B cell (primary cell): Measurements from ENCODE around the gene KIAA0586. TPM values are rescaled to one million over a fixed set of nuclear protein-coding genes. Genes with fewer than 3 reads are reported as not detected.
A peak's percentile ranks its signal among the peaks of the same experiment; 100 is the strongest.

Experiments used
- ATAC-seq: fragments of 200-7000 bp; cut with Tn5 transposase; one replicate; pipeline ENCODE4 v1.10.0; 2021; ENCODE audit warnings: low read depth, mild to moderate bottlenecking, moderate number of reproducible peaks, moderate library complexity
- CTCF ChIA-PET: fragments of 350-600 bp; sonication (Branson Sonifier 250); formaldehyde crosslinking; loops from one replicate; lab custom pipeline; 2021; ENCODE audit warnings: antibody characterized with exemption, inconsistent platforms; lab: Charles Lee
- POLR2A ChIA-PET: fragments of 350-600 bp; sonication (Branson Sonifier 250); formaldehyde crosslinking; loops from one replicate; lab custom pipeline; 2021; ENCODE audit warnings: antibody characterized with exemption; lab: Charles Lee
- DNase-seq: peaks from one replicate; pipeline ENCODE4 v3.0.0; 2013
- H2AFZ ChIP-seq: 2 replicates; pipeline ENCODE4 v1.6.1; 2012; ENCODE audit warnings: mild to moderate bottlenecking, low read depth, low read length; ENCODE audit not compliant: insufficient read depth, poor library complexity, severe bottlenecking
- H3K27ac ChIP-seq, 2 donors: 1 replicate in 1 of 2; 2 replicates in 1 of 2; pipeline ENCODE4 v1.5.1; 2012 to 2013; ENCODE audit warnings: low read length in 2 of 2, mild to moderate bottlenecking in 2 of 2, moderate library complexity in 1 of 2
- H3K27me3 ChIP-seq, 4 experiments: fragments of 200-600 bp in 1 of 4; sonication (generic) in 1 of 4; replicated peaks in 1 of 4; 1 replicate in 2 of 4; 2 replicates in 2 of 4; pipeline versions ENCODE4 v1.6.1 to v1.7.0; 2013 to 2016; ENCODE audit warnings: low read length in 3 of 4, mild to moderate bottlenecking in 2 of 4, mixed read lengths in 1 of 4, moderate library complexity in 1 of 4; ENCODE audit not compliant: insufficient read depth in 4 of 4, control insufficient read depth in 3 of 4; ENCODE audit errors: control extremely low read depth in 1 of 4
- H3K36me3 ChIP-seq, 2 experiments: replicated peaks in 1 of 2; 1 replicate in 1 of 2; 2 replicates in 1 of 2; pipeline versions ENCODE4 v1.6.1 to v1.7.1; 2013; ENCODE audit warnings: low read length in 1 of 2; ENCODE audit not compliant: insufficient read depth in 2 of 2, control insufficient read depth in 1 of 2; ENCODE audit errors: control extremely low read depth in 1 of 2, extremely low read depth in 1 of 2
- H3K4me1 ChIP-seq, 2 donors: fragments of 200-600 bp in 1 of 2; sonication (generic) in 1 of 2; 1 replicate in 1 of 2; 2 replicates in 1 of 2; pipeline versions ENCODE4 v1.5.1 to v1.6.1; 2013 to 2017; ENCODE audit warnings: low read length in 2 of 2; ENCODE audit not compliant: control insufficient read depth in 2 of 2, insufficient read depth in 2 of 2
- H3K4me2 ChIP-seq: replicated peaks from 2 replicates; pipeline ENCODE3; 2012; ENCODE audit warnings: mild to moderate bottlenecking, low read depth, low read length; ENCODE audit not compliant: poor library complexity, severe bottlenecking
- H3K4me3 ChIP-seq, 5 experiments: fragments of 200-600 bp in 1 of 5; sonication (generic) in 1 of 5; 1 replicate in 3 of 5; 2 replicates in 2 of 5; pipeline versions ENCODE4 v1.5.1 to v1.7.0; 2011 to 2016; ENCODE audit warnings: low read length in 4 of 5, mild to moderate bottlenecking in 4 of 5, low read depth in 2 of 5, control low read depth in 1 of 5, moderate library complexity in 1 of 5; ENCODE audit not compliant: insufficient read depth in 1 of 5; ENCODE audit errors: control extremely low read depth in 1 of 5, extremely low read depth in 1 of 5
- H3K79me2 ChIP-seq: fragments of 200-600 bp; sonication (generic); one replicate; pipeline ENCODE4 v1.6.0; 2016; ENCODE audit warnings: low read length; ENCODE audit not compliant: control insufficient read depth, insufficient read depth
- H3K9ac ChIP-seq: fragments of 200-600 bp; sonication (generic); 2 replicates; pipeline ENCODE4 v1.6.1; 2017; ENCODE audit warnings: mild to moderate bottlenecking, low read length, moderate library complexity
- H3K9me3 ChIP-seq, 3 donors: one replicate each; pipeline versions ENCODE4 v1.6.1 to v1.7.1; 2013; ENCODE audit warnings: low read length in 2 of 3; ENCODE audit not compliant: control insufficient read depth in 2 of 3, insufficient read depth in 1 of 3; ENCODE audit errors: control extremely low read depth in 1 of 3
- H4K20me1 ChIP-seq: 2 replicates; pipeline ENCODE4 v1.6.0; 2012; ENCODE audit warnings: mild to moderate bottlenecking, low read length; ENCODE audit not compliant: insufficient read depth, control insufficient read depth, poor library complexity, severe bottlenecking
- H3K27ac Mint-ChIP-seq: one replicate; pipeline ENCODE4 v1.8.0; 2021; ENCODE audit warnings: mixed read lengths
- H3K27me3 Mint-ChIP-seq: one replicate; pipeline ENCODE4 v1.8.0; 2021; ENCODE audit warnings: mixed read lengths
- H3K4me1 Mint-ChIP-seq: one replicate; pipeline ENCODE4 v1.8.0; 2021; ENCODE audit warnings: mixed read lengths
- H3K4me3 Mint-ChIP-seq: one replicate; pipeline ENCODE4 v1.8.0; 2021; ENCODE audit warnings: mixed read lengths
- H3K9me3 Mint-ChIP-seq: one replicate; pipeline ENCODE4 v1.8.0; 2022; ENCODE audit warnings: mixed read lengths; ENCODE audit not compliant: insufficient read depth
- EZH2 ChIP-seq: IDR thresholded peaks from 2 replicates; pipeline ENCODE4 v1.6.1; 2012; ENCODE audit warnings: borderline replicate concordance, low read depth, mild to moderate bottlenecking, moderate library complexity, low read length; ENCODE audit not compliant: insufficient read depth, poor library complexity, severe bottlenecking
- WGBS: methylation state at CpG from one replicate; pipeline ENCODE4 v1.1.5; 2013; ENCODE audit warnings: missing lambda C conversion rate; ENCODE audit not compliant: insufficient coverage; 5-methylcytosine and 5-hydroxymethylcytosine counted together
- intact Hi-C: fragments of 100-400 bp; cut with micrococcal nuclease; formaldehyde crosslinking; loops from one replicate; pipeline ENCODE4 v1.10.0; 2022
- polyA plus RNA-seq: library from polyadenylated mRNA; depleted of rRNA; stranded (reverse); fragments of >200 nt; gene quantifications from 2 replicates; pipeline ENCODE4 v1.2.3, GENCODE V29; 2012
- total RNA-seq, 2 donors: library from RNA; stranded (reverse); fragments of 120-200 nt in 1 of 2; gene quantifications; 1 replicate in 1 of 2; 2 replicates in 1 of 2; pipeline versions ENCODE4 v1.2.3 to v1.2.4, GENCODE V29; 2013 to 2022
- TF ChIP-seq, protein P1 (sequence below): fragments of 200-600 bp; IDR thresholded peaks from one replicate; pipeline ENCODE4 v1.8.0; 2022; ENCODE audit warnings: antibody characterized with exemption, mild to moderate bottlenecking

Gene KIAA0586
- total and polyA plus RNA-seq, 2 donors (not counting 1 experiment from before 2014, with no cell fraction given) = 12.2 to 27.5 TPM

DNA sequence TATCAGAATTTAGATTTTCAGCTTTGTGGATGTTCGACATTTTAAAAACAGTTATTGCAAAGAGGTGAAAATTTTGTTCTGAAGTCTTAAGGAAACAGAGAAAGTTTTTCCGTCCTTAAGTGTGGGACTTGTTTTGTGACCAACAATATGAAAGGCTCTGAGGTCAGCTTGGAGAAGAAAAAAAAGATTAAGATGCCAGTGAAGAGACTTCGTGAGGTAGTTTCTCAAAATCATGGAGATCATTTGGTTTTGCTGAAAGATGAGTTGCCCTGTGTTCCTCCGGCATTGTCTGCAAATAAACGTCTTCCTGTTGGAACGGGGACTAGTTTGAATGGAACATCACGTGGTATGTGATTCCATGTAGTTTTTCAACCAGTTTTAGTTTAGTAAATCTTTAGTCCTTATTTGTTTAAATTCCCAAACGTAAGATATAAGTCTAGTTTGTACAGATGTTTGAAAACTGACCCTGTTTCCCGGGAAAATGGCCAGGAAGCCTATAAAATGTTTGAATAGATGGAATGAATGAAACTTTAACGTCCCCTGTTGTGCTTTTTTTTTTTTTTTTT lies 682 bp downstream of the KIAA0586 start:
- TF ChIP-seq EZH2 = no peak
- TF ChIP-seq, protein P1, sequence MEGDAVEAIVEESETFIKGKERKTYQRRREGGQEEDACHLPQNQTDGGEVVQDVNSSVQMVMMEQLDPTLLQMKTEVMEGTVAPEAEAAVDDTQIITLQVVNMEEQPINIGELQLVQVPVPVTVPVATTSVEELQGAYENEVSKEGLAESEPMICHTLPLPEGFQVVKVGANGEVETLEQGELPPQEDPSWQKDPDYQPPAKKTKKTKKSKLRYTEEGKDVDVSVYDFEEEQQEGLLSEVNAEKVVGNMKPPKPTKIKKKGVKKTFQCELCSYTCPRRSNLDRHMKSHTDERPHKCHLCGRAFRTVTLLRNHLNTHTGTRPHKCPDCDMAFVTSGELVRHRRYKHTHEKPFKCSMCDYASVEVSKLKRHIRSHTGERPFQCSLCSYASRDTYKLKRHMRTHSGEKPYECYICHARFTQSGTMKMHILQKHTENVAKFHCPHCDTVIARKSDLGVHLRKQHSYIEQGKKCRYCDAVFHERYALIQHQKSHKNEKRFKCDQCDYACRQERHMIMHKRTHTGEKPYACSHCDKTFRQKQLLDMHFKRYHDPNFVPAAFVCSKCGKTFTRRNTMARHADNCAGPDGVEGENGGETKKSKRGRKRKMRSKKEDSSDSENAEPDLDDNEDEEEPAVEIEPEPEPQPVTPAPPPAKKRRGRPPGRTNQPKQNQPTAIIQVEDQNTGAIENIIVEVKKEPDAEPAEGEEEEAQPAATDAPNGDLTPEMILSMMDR = no peak
- WGBS = 0% methylated on average over 6 of the region's 10 CpGs
- Mint-ChIP-seq H3K4me3 (peak overlapping the region; percentile 89), H3K27me3 (no peaks in the 10 kb centered on the region), H3K27ac (peak overlapping the region; percentile 95), H3K9me3 (no peaks in the 10 kb centered on the region), H3K4me1 (peaks cover 39% of the 10 kb centered on the region)
- peaks cover 0 to 7% of the 10 kb centered on the region in 2 experiments for H3K36me3 ChIP-seq
- peak overlapping the region; percentile 100 for H3K9ac ChIP-seq
- no peaks in the 10 kb centered on the region for H4K20me1 ChIP-seq
- CTCF ChIA-PET = interaction anchor here (0.9 to 2.1 kb wide), 4 partner anchors 10 to 228 kb away, joined by 3 to 15 read pairs (median 4); partner anchors contain the start of genes ACTR10, ARID4A and TOMM20L
- H2AFZ ChIP-seq = peak overlapping the region; percentile 100
- H3K4me3 ChIP-seq = peak overlapping the region; percentile 74 to 99 (median 96)
- no peaks in the 10 kb centered on the region for H3K9me3 ChIP-seq
- H3K27me3 ChIP-seq = no peaks in the 10 kb centered on the region
- peak overlapping the region; percentile 96 to 98 for H3K27ac ChIP-seq
- POLR2A ChIA-PET = interaction anchor here (1.0 to 2.5 kb wide), 2 partner anchors 130 to 183 kb away, joined by 3 to 23 read pairs; partner anchors contain the start of genes ARID4A and PSMA3
- H3K4me1 ChIP-seq = peaks cover 15 to 19% of the 10 kb centered on the region in 2 donors
- DNase-seq (no peak), ATAC-seq (no peak)
- peak overlapping the region; percentile 97 for H3K4me2 ChIP-seq
- peaks cover 48% of the 10 kb centered on the region for H3K79me2 ChIP-seq
- intact Hi-C loops = loop anchor here (10.0 kb wide), 1 partner anchor 1853 kb away; the partner anchor contains the start of gene TMEM260

DNA sequence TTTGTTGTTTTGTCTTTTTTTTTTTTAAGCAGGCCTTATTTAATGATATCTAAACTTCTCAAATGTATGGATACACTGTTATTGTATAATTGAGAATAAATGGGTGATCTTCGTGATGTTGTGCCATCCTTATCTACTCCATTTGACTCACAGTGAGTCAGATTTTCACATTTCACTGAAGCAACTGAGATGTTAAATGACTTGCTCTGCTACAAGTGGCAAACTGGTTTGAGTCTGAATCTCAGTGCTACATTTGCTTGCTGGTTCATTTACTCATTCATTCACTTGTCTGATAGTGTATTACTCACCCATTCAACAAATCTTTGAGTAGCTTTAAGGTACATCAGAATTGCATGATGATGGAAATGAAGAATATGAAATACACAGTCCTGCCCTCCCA lies 2.6 kb downstream of the KIAA0586 start:
- DNase-seq = no peak
- Histone ChIP-seq H4K20me1 (no peaks in the 10 kb centered on the region), H3K4me3 (no peak overlapping the region), H3K9ac (no peak overlapping the region), H3K4me1 (peaks cover 15 to 19% of the 10 kb centered on the region in 2 donors), H2AFZ (no peak overlapping the region), H3K4me2 (no peak overlapping the region), H3K36me3 (peaks cover 0 to 15% of the 10 kb centered on the region in 2 experiments), H3K27ac (no peak overlapping the region), H3K9me3 (no peaks in the 10 kb centered on the region), H3K79me2 (peaks cover 44% of the 10 kb centered on the region), H3K27me3 (no peaks in the 10 kb centered on the region)
- Mint-ChIP-seq H3K27me3 (no peaks in the 10 kb centered on the region), H3K9me3 (no peaks in the 10 kb centered on the region), H3K27ac (peak overlapping the region; percentile 51), H3K4me3 (no peak overlapping the region), H3K4me1 (peaks cover 35% of the 10 kb centered on the region)
- WGBS = no CpG with 5 or more reads among the region's 1 CpG
- intact Hi-C loops = no loop called here
- TF ChIP-seq, protein P1 = no peak
- TF ChIP-seq EZH2 = no peak
- ChIA-PET POLR2A (interaction anchor here (1.0 kb wide), 1 partner anchor 132 kb away, joined by 3 read pairs; the partner anchor contains the start of gene ARID4A), CTCF (interaction anchor here (0.5 kb wide), 1 partner anchor 8 kb away, joined by 3 read pairs; no protein-coding TSS in a partner anchor)
- no peak for ATAC-seq
